ENCODE data around the gene GADD45G. TPM values are rescaled to one million over a fixed set of nuclear protein-coding genes. Genes with fewer than 3 reads are reported as not detected.

Gene GADD45G
- total RNA-seq, 1 experiment from 2014 or later, result 3.5 TPM

GRCh38 chr9:89632736-89633135 is 27.9 kb downstream of the GADD45G start:
- Histone ChIP-seq H3K4me3 (no peak overlapping the region), H3K27me3 (no peaks in the 10 kb centered on the region), H3K9me3 (no peaks in the 10 kb centered on the region), H3K36me3 (no peaks in the 10 kb centered on the region)
- DNase-seq, result no peak

DNA sequence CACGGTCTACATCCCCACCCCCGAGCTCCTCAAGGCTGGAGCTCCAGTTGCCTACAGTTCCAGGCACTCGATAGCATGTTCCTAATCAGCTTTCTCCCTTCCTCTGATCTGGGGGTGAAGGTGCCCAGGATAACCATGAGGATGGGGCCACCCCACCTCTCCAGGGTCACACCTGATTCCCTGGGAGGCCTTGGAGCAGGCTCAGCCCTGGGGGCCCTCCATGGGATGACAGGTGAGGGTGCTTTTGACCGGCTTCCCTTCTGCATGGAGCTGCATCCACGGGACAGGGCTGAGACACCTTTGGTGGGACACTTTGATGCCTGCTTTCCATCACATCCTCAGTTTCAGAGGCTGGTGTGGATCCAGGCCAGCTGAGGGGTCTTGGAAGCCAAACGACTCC is 28.6 kb downstream of the GADD45G start:
- DNase-seq, result no peak
- Histone ChIP-seq H3K27me3 (no peaks in the 10 kb centered on the region), H3K4me3 (no peak overlapping the region), H3K9me3 (no peaks in the 10 kb centered on the region), H3K36me3 (no peaks in the 10 kb centered on the region)

DNA sequence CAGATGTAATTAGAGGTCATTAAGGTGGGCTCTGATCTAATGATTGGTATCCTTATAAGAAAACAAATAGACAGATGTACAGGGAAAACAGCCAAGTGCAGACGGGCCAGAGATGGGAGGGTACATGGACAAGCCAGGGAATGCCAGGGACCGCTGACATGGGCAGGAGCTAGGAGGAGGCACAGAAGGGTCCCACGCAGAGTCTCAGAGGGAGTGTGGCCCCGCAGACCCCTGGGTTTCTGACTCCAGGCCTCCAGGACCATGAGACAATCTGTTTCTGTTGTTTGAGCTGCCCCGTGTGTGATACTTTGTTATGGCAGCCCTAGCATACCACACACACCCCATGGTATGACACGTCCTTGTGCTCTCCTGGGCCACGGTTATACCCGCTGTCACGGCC is 29.1 kb downstream of the GADD45G start:
- Histone ChIP-seq H3K9me3 (no peaks in the 10 kb centered on the region), H3K4me3 (no peak overlapping the region), H3K27me3 (no peaks in the 10 kb centered on the region), H3K36me3 (no peaks in the 10 kb centered on the region)
- DNase-seq, result no peak

- no peaks in the 10 kb centered on the region for H3K27me3 ChIP-seq
These were observed 30.4 kb downstream of the GADD45G start for GRCh38 chr9:89634995-89635742.

GRCh38 chr9:89635816-89636215 is 31.0 kb downstream of the GADD45G start:
- Histone ChIP-seq H3K36me3 (no peaks in the 10 kb centered on the region), H3K4me3 (no peak overlapping the region), H3K27me3 (no peaks in the 10 kb centered on the region), H3K9me3 (no peaks in the 10 kb centered on the region)
- peak; percentile 9 for DNase-seq

More at GRCh38 chr9:89634995-89635742, 30.4 kb downstream of the GADD45G start:
- no peaks in the 10 kb centered on the region for H3K36me3 ChIP-seq
- no peaks in the 10 kb centered on the region for H3K9me3 ChIP-seq
- peak; percentile 66 for DNase-seq
- no peak overlapping the region for H3K4me3 ChIP-seq

DNA sequence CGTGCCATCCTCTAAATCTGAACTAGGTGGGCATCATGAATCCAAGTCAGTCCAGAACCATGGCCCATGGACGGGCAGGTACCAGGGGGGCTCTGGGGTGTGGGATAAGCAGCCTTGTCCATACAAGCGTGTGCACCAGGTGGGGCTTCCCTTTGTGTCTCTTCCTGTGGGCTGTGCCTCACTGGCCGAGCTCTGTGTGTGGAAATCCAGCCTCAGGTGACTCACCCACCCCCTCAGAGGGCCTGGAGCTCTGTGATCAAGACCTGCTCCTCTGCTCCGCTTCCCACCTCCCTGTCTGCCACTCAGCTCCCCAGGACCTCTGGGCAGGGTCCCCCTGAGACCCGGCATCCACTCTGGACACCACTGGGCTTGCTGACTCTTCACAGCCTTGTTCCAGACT is 33.0 kb downstream of the GADD45G start:
- H3K9me3 ChIP-seq, result no peaks in the 10 kb centered on the region
- no peaks in the 10 kb centered on the region for H3K27me3 ChIP-seq
- no peak for DNase-seq
- no peaks in the 10 kb centered on the region for H3K36me3 ChIP-seq
- no peak overlapping the region for H3K4me3 ChIP-seq

GRCh38 chr9:89638359-89638758 is 33.5 kb downstream of the GADD45G start:
- Histone ChIP-seq H3K4me3 (no peak overlapping the region), H3K27me3 (no peaks in the 10 kb centered on the region), H3K9me3 (no peaks in the 10 kb centered on the region), H3K36me3 (no peaks in the 10 kb centered on the region)
- no peak for DNase-seq

GRCh38 chr9:89638893-89639292 is 34.1 kb downstream of the GADD45G start:
- DNase-seq, result no peak
- Histone ChIP-seq H3K4me3 (no peak overlapping the region), H3K9me3 (no peaks in the 10 kb centered on the region), H3K36me3 (no peaks in the 10 kb centered on the region), H3K27me3 (no peaks in the 10 kb centered on the region)

DNA sequence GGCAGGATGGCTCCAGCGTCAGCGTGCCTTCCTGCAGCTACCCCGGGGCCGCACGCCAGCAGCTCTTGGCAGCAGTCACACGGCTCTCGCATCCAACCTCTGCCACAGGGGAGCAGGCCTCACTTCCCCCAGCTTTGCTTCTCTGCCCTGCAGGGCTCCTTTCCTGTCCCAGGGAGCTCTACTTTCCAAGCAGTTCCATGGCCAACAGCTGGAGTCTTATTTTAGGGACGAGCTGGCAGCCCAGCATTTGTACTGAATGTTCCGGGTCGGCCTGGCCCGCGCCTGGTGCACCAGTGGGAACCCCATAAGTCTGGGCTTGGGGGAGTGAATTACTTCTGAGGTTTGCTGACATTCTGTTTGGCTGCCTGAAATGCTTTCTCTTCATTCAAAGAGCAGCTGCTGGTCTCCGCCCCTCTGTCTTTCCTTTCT is 34.6 kb downstream of the GADD45G start:
- peak; percentile 86 for DNase-seq
- Histone ChIP-seq H3K9me3 (no peaks in the 10 kb centered on the region), H3K36me3 (no peaks in the 10 kb centered on the region), H3K27me3 (no peaks in the 10 kb centered on the region), H3K4me3 (no peak overlapping the region)

DNA sequence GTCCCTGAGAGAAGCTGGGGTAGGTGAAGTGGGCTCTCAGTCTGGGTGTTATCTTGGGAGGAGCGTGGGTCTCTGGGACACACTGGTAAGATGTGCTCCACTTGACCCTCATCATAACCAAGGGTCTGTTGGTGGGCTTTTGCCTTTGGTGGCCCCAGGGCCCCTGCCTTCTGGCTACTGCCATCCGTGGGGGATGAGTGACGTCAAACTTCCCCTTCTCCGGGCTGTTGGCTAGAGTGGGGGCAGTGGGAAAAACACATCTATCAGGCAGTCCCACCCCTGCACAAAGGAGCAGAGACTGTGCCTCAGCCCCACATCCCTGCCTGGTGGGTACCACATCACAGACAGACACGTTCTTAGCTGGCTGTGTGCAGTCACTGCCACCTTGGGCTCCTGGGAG is 35.1 kb downstream of the GADD45G start:
- DNase-seq, result no peak
- no peaks in the 10 kb centered on the region for H3K36me3 ChIP-seq

GRCh38 chr9:89640361-89640760 is 35.5 kb downstream of the GADD45G start:
- Histone ChIP-seq H3K27me3 (no peaks in the 10 kb centered on the region), H3K4me3 (no peak overlapping the region), H3K36me3 (no peaks in the 10 kb centered on the region), H3K9me3 (no peaks in the 10 kb centered on the region)
- no peak for DNase-seq

More for the DNA sequence above, 35.1 kb downstream of the GADD45G start:
- Histone ChIP-seq H3K9me3 (no peaks in the 10 kb centered on the region), H3K4me3 (no peak overlapping the region), H3K27me3 (no peaks in the 10 kb centered on the region)

- Histone ChIP-seq H3K9me3 (no peaks in the 10 kb centered on the region), H3K27me3 (no peaks in the 10 kb centered on the region), H3K36me3 (no peaks in the 10 kb centered on the region), H3K4me3 (no peak overlapping the region)
- no peak for DNase-seq
These were observed 36.0 kb downstream of the GADD45G start for GRCh38 chr9:89640801-89641200.

DNA sequence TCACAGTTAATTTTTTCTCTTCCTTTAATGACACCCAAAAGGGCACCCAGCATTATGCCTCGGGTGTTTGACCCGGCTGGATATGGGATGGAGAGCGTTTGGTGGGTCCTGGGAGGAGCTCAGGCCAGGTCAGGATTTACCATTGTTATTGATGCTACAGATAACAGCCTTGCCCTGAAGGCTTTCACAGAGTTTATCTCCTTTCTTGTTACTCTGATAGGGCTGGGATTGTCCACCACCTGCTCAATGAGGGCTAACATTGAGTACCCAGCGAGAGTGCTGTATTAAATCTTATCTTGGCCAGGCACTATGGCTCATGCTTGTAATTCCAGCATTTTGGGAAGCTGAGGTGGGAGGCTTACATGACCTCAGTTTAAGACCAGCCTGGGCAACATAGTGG is 37.2 kb downstream of the GADD45G start:
- no peaks in the 10 kb centered on the region for H3K36me3 ChIP-seq

GRCh38 chr9:89642789-89643188 is 38.0 kb downstream of the GADD45G start:
- Histone ChIP-seq H3K27me3 (no peaks in the 10 kb centered on the region), H3K36me3 (no peaks in the 10 kb centered on the region), H3K9me3 (no peaks in the 10 kb centered on the region), H3K4me3 (no peak overlapping the region)
- no peak for DNase-seq

More for the DNA sequence above, 37.2 kb downstream of the GADD45G start:
- no peak for DNase-seq
- Histone ChIP-seq H3K27me3 (no peaks in the 10 kb centered on the region), H3K9me3 (no peaks in the 10 kb centered on the region), H3K4me3 (no peak overlapping the region)

DNA sequence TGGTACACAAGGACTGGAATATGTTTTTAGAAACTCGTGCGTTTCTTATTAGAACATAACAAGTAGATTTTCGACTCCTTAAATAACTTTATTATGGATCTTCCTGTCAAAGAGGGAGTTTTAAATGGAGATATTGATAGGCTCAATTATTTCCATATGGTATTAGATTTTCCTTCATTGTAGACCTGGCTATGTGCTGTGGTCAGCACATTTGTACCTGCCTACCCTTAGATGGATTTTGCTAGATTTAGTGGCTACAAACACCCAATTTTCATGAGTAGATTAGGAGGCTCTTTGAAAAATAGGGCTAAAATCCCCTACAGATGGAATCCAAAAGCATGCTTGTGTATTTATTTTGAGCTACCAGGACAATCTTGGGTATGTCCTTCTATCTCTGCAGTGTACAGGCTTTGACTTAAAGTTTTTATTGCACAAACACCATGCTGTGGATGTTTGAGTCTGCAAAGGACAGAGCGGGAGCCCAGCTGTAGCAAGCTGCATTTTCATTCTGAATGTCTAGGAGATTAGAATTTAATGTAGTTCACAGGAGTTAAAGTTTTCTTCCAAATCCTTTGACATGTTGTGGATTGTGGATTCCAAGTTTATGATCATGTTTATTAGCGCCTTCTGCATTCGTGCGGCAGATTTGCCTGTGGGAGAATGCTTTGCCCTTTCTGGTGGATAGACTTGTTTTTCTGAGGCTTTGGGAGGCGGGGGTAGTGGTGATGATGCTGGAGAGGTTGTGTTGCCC is 41.6 kb downstream of the GADD45G start:
- Histone ChIP-seq H3K36me3 (no peaks in the 10 kb centered on the region), H3K9me3 (no peaks in the 10 kb centered on the region), H3K27me3 (no peaks in the 10 kb centered on the region), H3K4me3 (no peak overlapping the region)
- DNase-seq, result no peak

GRCh38 chr9:89647366-89648128 is 42.7 kb downstream of the GADD45G start:
- Histone ChIP-seq H3K4me3 (no peak overlapping the region), H3K9me3 (no peaks in the 10 kb centered on the region), H3K27me3 (no peaks in the 10 kb centered on the region), H3K36me3 (no peaks in the 10 kb centered on the region)
- no peak for DNase-seq

All from MG63 (cell line).